Psoas muscle (tissue), 8 donors: ENCODE measurements around the gene CACNG8. TPM values are rescaled to one million over a fixed set of nuclear protein-coding genes. Genes with fewer than 3 reads are reported as not detected.

ENCODE experiments used
- ATAC-seq, 4 donors: fragments of 200-7000 bp; cut with Tn5 transposase; one replicate each; pipeline ENCODE4 v1.9.1; 2020; ENCODE audit warnings: moderate library complexity in 3 of 4, mild to moderate bottlenecking in 2 of 4
- DNase-seq, 2 donors: peaks; one replicate each; pipeline ENCODE4 v3.0.0-alpha.2; 2020
- H3K27ac ChIP-seq: fragments of 200-600 bp; one replicate; pipeline ENCODE4 v1.8.0; 2022
- H3K27me3 ChIP-seq, 3 donors: fragments of 200-600 bp in 1 of 3; one replicate each; pipeline versions ENCODE4 v1.6.1 to v1.8.0; 2013 to 2022; ENCODE audit warnings: low read length in 2 of 3, mild to moderate bottlenecking in 2 of 3, moderate library complexity in 1 of 3; ENCODE audit not compliant: insufficient read depth in 3 of 3
- H3K36me3 ChIP-seq, 2 donors: fragments of 200-600 bp in 1 of 2; one replicate each; pipeline versions ENCODE4 v1.6.1 to v1.8.0; 2013 to 2022; ENCODE audit warnings: low read depth in 1 of 2, mild to moderate bottlenecking in 1 of 2, moderate library complexity in 1 of 2; ENCODE audit not compliant: insufficient read depth in 1 of 2
- H3K4me1 ChIP-seq: fragments of 200-600 bp; one replicate; pipeline ENCODE4 v1.8.0; 2022
- H3K4me3 ChIP-seq: fragments of 200-600 bp; one replicate; pipeline ENCODE4 v1.8.0; 2022; ENCODE audit warnings: mild to moderate bottlenecking
- H3K9me3 ChIP-seq: fragments of 200-600 bp; one replicate; pipeline ENCODE4 v1.8.0; 2022
- CTCF ChIP-seq: fragments of 200-600 bp; IDR thresholded peaks from one replicate; pipeline ENCODE4 v1.8.0; 2022; ENCODE audit warnings: antibody characterized with exemption
- WGBS, 3 donors: extraction: QIAGEN DNeasy Blood & Tissue Kit; methylation state at CpG; one replicate each; pipeline versions ENCODE4 v1.1.6 to v1.1.7; 2013; 5-methylcytosine and 5-hydroxymethylcytosine counted together
- intact Hi-C, 2 donors: fragments of 100-400 bp; cut with DNase I; formaldehyde crosslinking; loops; one replicate each; pipeline versions ENCODE4 v1.11.0 to v1.14.2; 2022
- long read RNA-seq, 2 donors: library from polyadenylated mRNA; unstranded; transcript quantifications; one replicate each; pipeline ENCODE4 v2.0.0, GENCODE V29; 2021
- polyA plus RNA-seq, 3 donors: library from polyadenylated mRNA; stranded (reverse); fragments of 200-250 nt; gene quantifications; one replicate each; pipeline ENCODE4 v1.2.3, GENCODE V29; 2013
- total RNA-seq, 4 donors: library from RNA; stranded (reverse); fragmentation: NEBNext Ultra II Directional in 2 of 4; extraction: Animal tissue kit (Norgen Biotek cat#: 25700) in 2 of 4; gene quantifications; one replicate each; pipeline versions ENCODE4 v1.2.1 to v1.2.4, GENCODE V29; 2021 to 2023
- donor health status: healthy with polysubstance abuse.
- donor health status: DM: no; HTN: no; CAD: no; lungs with moderate emphysema.
- donor health status: Bipolar disorder and iron deficiency.
- donor health status: healthy.
- donor health status: DM: yes; HTN: yes; CAD: no.
- donor health status: DM: no; HTN: no; CAD: no.
- donor health status: DM: no; HTN: no; CAD: no.
- donor health status: DM: yes; HTN: yes; CAD: no.

CACNG8 gene
- under 1 TPM; 0.15 to 0.26 (median 0.17) TPM for total RNA-seq
- under 1 TPM; 0.04 to 0.42 (median 0.08) TPM for polyA plus RNA-seq
- long read RNA-seq, donor 1, partial matches to known transcripts = 0 of 1 reads
- long read RNA-seq, donor 1, other reads (novel, unspliced or antisense) = 1 of 1 reads
- long read RNA-seq, donor 2, partial matches to known transcripts = 0 of 1 reads
- long read RNA-seq, donor 2, other reads (novel, unspliced or antisense) = 1 of 1 reads

- H3K4me3 ChIP-seq = no peak within 1 kb of the TSS
- no peak for ATAC-seq
- intact Hi-C loops = no loop called here
Measured at GRCh38 chr19:53962887-53963431, at the start of gene CACNG8. CACNG8 (plus strand) TSS chr19:53962937.

GRCh38 chr19:53915000-53915399 lies 47.7 kb upstream of the CACNG8 start:
- H3K9me3 ChIP-seq = no peaks in the 10 kb centered on the region
- no peak overlapping the region for H3K27ac ChIP-seq
- TF ChIP-seq CTCF = no peak
- intact Hi-C loops = no loop called here
- no peaks in the 10 kb centered on the region for H3K4me1 ChIP-seq
- peaks cover 0 to 38% (median 16%) of the 10 kb centered on the region in 3 donors for H3K27me3 ChIP-seq
- ATAC-seq (no peak), DNase-seq (no peak)
- WGBS, 3 donors = 55 to 59% (median 58%) methylated on average over 8 of the region's 8 CpGs
- H3K4me3 ChIP-seq = no peak overlapping the region
- no peaks in the 10 kb centered on the region for H3K36me3 ChIP-seq

More at GRCh38 chr19:53962887-53963431, at the start of gene CACNG8:
- WGBS, 3 donors = 1 to 2% (median 2%) methylated on average over 25 to 55 of the region's 55 CpGs
- no peak within 1 kb of the TSS for H3K27ac ChIP-seq
- no peak for DNase-seq
- H3K27me3 ChIP-seq = peaks cover 0 to 74% (median 29%) of the 10 kb centered on the region in 3 donors
- H3K4me1 ChIP-seq = no peaks in the 10 kb centered on the region
- no peak for TF ChIP-seq CTCF
- H3K9me3 ChIP-seq = no peaks in the 10 kb centered on the region
- H3K36me3 ChIP-seq = no peaks in the 10 kb centered on the region

DNA sequence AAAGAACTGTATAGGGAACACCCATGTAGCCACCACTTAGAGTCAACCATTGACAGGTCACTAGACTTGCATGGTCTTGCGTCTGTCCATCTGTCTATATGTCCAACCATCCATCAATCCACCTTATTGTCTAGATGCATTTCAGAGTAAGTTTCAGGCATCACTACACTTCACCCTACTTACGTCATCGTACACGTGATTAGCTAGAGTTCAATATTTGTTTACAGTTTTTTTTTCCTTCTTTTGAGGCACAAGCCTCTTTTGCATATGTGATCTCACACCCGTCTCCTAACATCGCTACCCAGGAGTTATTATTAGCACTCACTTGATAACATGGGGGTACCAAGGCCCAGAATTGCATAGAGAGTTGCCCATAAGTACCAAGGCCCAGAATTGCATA lies 46.7 kb upstream of the CACNG8 start:
- 75 to 76% (median 75%) methylated on average over 6 of the region's 6 CpGs for WGBS, 3 donors

GRCh38 chr19:53917356-53917755 lies 45.4 kb upstream of the CACNG8 start:
- H3K27me3 ChIP-seq = peaks cover 0 to 15% (median 7%) of the 10 kb centered on the region in 3 donors

More for the DNA sequence above, 46.7 kb upstream of the CACNG8 start:
- no peak for TF ChIP-seq CTCF
- peaks cover 0 to 28% (median 12%) of the 10 kb centered on the region in 3 donors for H3K27me3 ChIP-seq
- ATAC-seq = no peak
- intact Hi-C loops = no loop called here
- no peaks in the 10 kb centered on the region for H3K9me3 ChIP-seq
- no peaks in the 10 kb centered on the region for H3K36me3 ChIP-seq
- DNase-seq = no peak
- no peaks in the 10 kb centered on the region for H3K4me1 ChIP-seq
- no peak overlapping the region for H3K27ac ChIP-seq
- H3K4me3 ChIP-seq = no peak overlapping the region

More at GRCh38 chr19:53917356-53917755, 45.4 kb upstream of the CACNG8 start:
- no peak overlapping the region for H3K4me3 ChIP-seq
- no peaks in the 10 kb centered on the region for H3K4me1 ChIP-seq
- ATAC-seq (no peak), DNase-seq (no peak)
- TF ChIP-seq CTCF = no peak
- WGBS, 3 donors = 77 to 81% (median 80%) methylated on average over 7 of the region's 7 CpGs
- no peaks in the 10 kb centered on the region for H3K9me3 ChIP-seq
- no peaks in the 10 kb centered on the region for H3K36me3 ChIP-seq
- intact Hi-C loops = no loop called here
- H3K27ac ChIP-seq = no peak overlapping the region
